NB4 (cell line): ENCODE results near the gene BCAR3.

Source experiments
- MYC ChIP-seq: IDR thresholded peaks from 2 replicates; pipeline ENCODE4 v1.6.1; 2011; ENCODE audit warnings: low read depth, low read length
- POLR2A ChIP-seq: IDR thresholded peaks from 2 replicates; pipeline ENCODE4 v1.6.1; 2011; ENCODE audit warnings: mild to moderate bottlenecking; ENCODE audit not compliant: insufficient read length; ENCODE audit errors: extremely low read depth
- TF ChIP-seq, protein P1 (sequence below): IDR thresholded peaks from one replicate; pipeline ENCODE4 v1.5.1; 2012; ENCODE audit warnings: low read depth, low read length
- TF ChIP-seq, protein P2 (sequence below): IDR thresholded peaks from 2 replicates; pipeline ENCODE4 v1.6.1; 2011; ENCODE audit warnings: low read depth, low read length

GRCh38 chr1:93587354-93587753 lies 94.3 kb downstream of the BCAR3 start:
- TF ChIP-seq, protein P1, sequence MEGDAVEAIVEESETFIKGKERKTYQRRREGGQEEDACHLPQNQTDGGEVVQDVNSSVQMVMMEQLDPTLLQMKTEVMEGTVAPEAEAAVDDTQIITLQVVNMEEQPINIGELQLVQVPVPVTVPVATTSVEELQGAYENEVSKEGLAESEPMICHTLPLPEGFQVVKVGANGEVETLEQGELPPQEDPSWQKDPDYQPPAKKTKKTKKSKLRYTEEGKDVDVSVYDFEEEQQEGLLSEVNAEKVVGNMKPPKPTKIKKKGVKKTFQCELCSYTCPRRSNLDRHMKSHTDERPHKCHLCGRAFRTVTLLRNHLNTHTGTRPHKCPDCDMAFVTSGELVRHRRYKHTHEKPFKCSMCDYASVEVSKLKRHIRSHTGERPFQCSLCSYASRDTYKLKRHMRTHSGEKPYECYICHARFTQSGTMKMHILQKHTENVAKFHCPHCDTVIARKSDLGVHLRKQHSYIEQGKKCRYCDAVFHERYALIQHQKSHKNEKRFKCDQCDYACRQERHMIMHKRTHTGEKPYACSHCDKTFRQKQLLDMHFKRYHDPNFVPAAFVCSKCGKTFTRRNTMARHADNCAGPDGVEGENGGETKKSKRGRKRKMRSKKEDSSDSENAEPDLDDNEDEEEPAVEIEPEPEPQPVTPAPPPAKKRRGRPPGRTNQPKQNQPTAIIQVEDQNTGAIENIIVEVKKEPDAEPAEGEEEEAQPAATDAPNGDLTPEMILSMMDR, result no peak
- TF ChIP-seq POLR2A, result no peak
- TF ChIP-seq, protein P2, sequence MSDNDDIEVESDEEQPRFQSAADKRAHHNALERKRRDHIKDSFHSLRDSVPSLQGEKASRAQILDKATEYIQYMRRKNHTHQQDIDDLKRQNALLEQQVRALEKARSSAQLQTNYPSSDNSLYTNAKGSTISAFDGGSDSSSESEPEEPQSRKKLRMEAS, result no peak
- TF ChIP-seq MYC, result no peak
